Tibial nerve (tissue), 4 donors: ENCODE results near the gene KRT75. TPM values are rescaled to one million over a fixed set of nuclear protein-coding genes. Genes with fewer than 3 reads are reported as not detected.

Source experiments
- DNase-seq, 2 donors: peaks; one replicate each; pipeline ENCODE4 v3.0.0-alpha.2; 2019; ENCODE audit warnings: low spot score in 2 of 2
- H3K27ac ChIP-seq, 4 donors: fragments of 200-600 bp; sonication (generic) in 3 of 4; one replicate each; pipeline ENCODE4 v1.5.1; 2017 to 2019; ENCODE audit warnings: mild to moderate bottlenecking in 1 of 4
- H3K27me3 ChIP-seq, 2 donors: fragments of 200-600 bp; sonication (generic) in 1 of 2; one replicate each; pipeline versions ENCODE4 v1.5.1 to v1.6.0; 2017 to 2019
- H3K36me3 ChIP-seq, 3 donors: fragments of 200-600 bp; sonication (generic); one replicate each; pipeline ENCODE4 v1.5.1; 2018 to 2019
- H3K4me1 ChIP-seq, 4 donors: fragments of 200-600 bp; sonication (generic) in 3 of 4; one replicate each; pipeline ENCODE4 v1.5.1; 2017 to 2019
- H3K4me3 ChIP-seq, 4 donors: fragments of 200-600 bp; sonication (generic) in 3 of 4; one replicate each; pipeline ENCODE4 v1.5.1; 2017 to 2019; ENCODE audit warnings: mild to moderate bottlenecking in 1 of 4, moderate library complexity in 1 of 4
- H3K9me3 ChIP-seq, 4 donors: fragments of 200-600 bp; sonication (generic) in 3 of 4; one replicate each; pipeline ENCODE4 v1.5.1; 2017 to 2019
- CTCF ChIP-seq, 5 experiments: fragments of 200-600 bp in 3 of 5; fragments of 450-650 bp in 2 of 5; sonication (generic) in 3 of 5; IDR thresholded peaks; one replicate each; pipeline ENCODE4 v1.5.1; 2016 to 2019; ENCODE audit warnings: antibody characterized with exemption in 5 of 5, mild to moderate bottlenecking in 3 of 5, moderate library complexity in 2 of 5
- EP300 ChIP-seq, 2 donors: sonication (generic); formaldehyde crosslinking; IDR thresholded peaks; one replicate each; pipeline ENCODE4 v1.6.1; 2017; ENCODE audit warnings: antibody characterized with exemption in 2 of 2, mild to moderate bottlenecking in 1 of 2
- POLR2A ChIP-seq, 2 donors: fragments of 450-650 bp; IDR thresholded peaks; one replicate each; pipeline ENCODE4 v1.6.1; 2017; ENCODE audit warnings: antibody characterized with exemption in 2 of 2, mild to moderate bottlenecking in 2 of 2, moderate library complexity in 2 of 2
- WGBS, 2 donors: methylation state at CpG; one replicate each; pipeline ENCODE4 v1.1.5; 2018; 5-methylcytosine and 5-hydroxymethylcytosine counted together
- total RNA-seq, 4 donors: library from RNA; depleted of rRNA; stranded (reverse); fragments of >200 nt; gene quantifications; one replicate each; pipeline ENCODE4 v1.1.0, GENCODE V29; 2016

The KRT75 gene
- total RNA-seq, 4 donors from 2014 or later: not detected

GRCh38 chr12:52381206-52381605 is 53.0 kb downstream of the KRT75 start:
- no peak for DNase-seq
- WGBS, 2 donors: 86 to 90% methylated on average over 8 of the region's 8 CpGs
- H3K4me3 ChIP-seq: no peak overlapping the region
- H3K36me3 ChIP-seq: no peaks in the 10 kb centered on the region
- no peak overlapping the region for H3K27ac ChIP-seq
- H3K27me3 ChIP-seq: no peaks in the 10 kb centered on the region
- H3K4me1 ChIP-seq: no peaks in the 10 kb centered on the region
- no peak for TF ChIP-seq CTCF (IDR thresholded peaks at IDR 0.05)
- TF ChIP-seq POLR2A (IDR thresholded peaks at IDR 0.05): no peak
- TF ChIP-seq EP300 (IDR thresholded peaks at IDR 0.05): no peak
- no peaks in the 10 kb centered on the region for H3K9me3 ChIP-seq

- no peak for DNase-seq
- WGBS, 2 donors: 52 to 60% methylated on average over 15 of the region's 15 CpGs
- Histone ChIP-seq H3K4me1 (no peaks in the 10 kb centered on the region), H3K9me3 (no peaks in the 10 kb centered on the region), H3K27me3 (no peaks in the 10 kb centered on the region), H3K36me3 (no peaks in the 10 kb centered on the region), H3K4me3 (no peak overlapping the region), H3K27ac (no peak overlapping the region)
- TF ChIP-seq POLR2A (IDR thresholded peaks at IDR 0.05) (no peak), EP300 (IDR thresholded peaks at IDR 0.05) (no peak), CTCF (IDR thresholded peaks at IDR 0.05) (peak in 3 of 5 experiments; percentile 18 to 31 (median 19))
These were observed 53.9 kb downstream of the KRT75 start for GRCh38 chr12:52380271-52380694.

GRCh38 chr12:52379536-52379935 is 54.6 kb downstream of the KRT75 start:
- H3K27ac ChIP-seq: no peak overlapping the region
- DNase-seq: no peak
- H3K36me3 ChIP-seq: no peaks in the 10 kb centered on the region
- no peaks in the 10 kb centered on the region for H3K9me3 ChIP-seq
- no peaks in the 10 kb centered on the region for H3K27me3 ChIP-seq
- TF ChIP-seq CTCF (IDR thresholded peaks at IDR 0.05) (no peak), EP300 (IDR thresholded peaks at IDR 0.05) (no peak), POLR2A (IDR thresholded peaks at IDR 0.05) (no peak)
- H3K4me3 ChIP-seq: no peak overlapping the region
- 91 to 94% methylated on average over 6 of the region's 6 CpGs for WGBS, 2 donors
- H3K4me1 ChIP-seq: no peaks in the 10 kb centered on the region

- H3K27ac ChIP-seq: no peak overlapping the region
- no peaks in the 10 kb centered on the region for H3K9me3 ChIP-seq
- WGBS, 2 donors: 66 to 92% methylated on average over 7 to 13 of the region's 19 CpGs
- TF ChIP-seq CTCF (IDR thresholded peaks at IDR 0.05) (no peak), POLR2A (IDR thresholded peaks at IDR 0.05) (no peak), EP300 (IDR thresholded peaks at IDR 0.05) (no peak)
- no peak overlapping the region for H3K4me3 ChIP-seq
- DNase-seq: no peak
- H3K36me3 ChIP-seq: no peaks in the 10 kb centered on the region
- H3K4me1 ChIP-seq: no peaks in the 10 kb centered on the region
- H3K27me3 ChIP-seq: no peaks in the 10 kb centered on the region
These were observed 56.1 kb downstream of the KRT75 start for GRCh38 chr12:52378091-52378490.

DNA sequence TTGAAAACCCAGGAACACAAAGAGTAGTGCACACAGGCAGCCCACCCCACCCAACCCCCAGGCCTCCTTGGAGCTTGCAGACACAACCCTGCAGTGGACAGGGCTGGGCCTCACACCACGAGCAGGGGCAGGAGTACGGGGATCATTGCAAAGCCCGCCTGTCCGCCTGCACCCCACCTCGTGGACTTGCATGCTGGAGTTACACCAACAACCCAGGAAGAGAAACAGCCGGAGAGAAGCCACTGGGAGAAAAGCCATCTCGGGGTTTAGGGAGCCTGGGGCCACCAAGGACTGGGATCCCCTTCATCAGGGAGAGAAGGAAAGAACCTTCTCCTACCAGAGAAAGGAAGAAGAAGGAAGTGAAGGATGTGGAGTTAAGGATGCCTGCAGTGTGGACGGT is 56.9 kb downstream of the KRT75 start:
- Histone ChIP-seq H3K9me3 (no peaks in the 10 kb centered on the region), H3K4me3 (no peak overlapping the region), H3K36me3 (no peaks in the 10 kb centered on the region), H3K27ac (no peak overlapping the region), H3K4me1 (peaks cover 0 to 7% (median under 1%) of the 10 kb centered on the region in 4 donors), H3K27me3 (no peaks in the 10 kb centered on the region)
- no peak for DNase-seq
- 88 to 90% methylated on average over 8 of the region's 8 CpGs for WGBS, 2 donors
- TF ChIP-seq CTCF (IDR thresholded peaks at IDR 0.05): no peak
- no peak for TF ChIP-seq POLR2A (IDR thresholded peaks at IDR 0.05)
- no peak for TF ChIP-seq EP300 (IDR thresholded peaks at IDR 0.05)

Other genes with a start within 250 kb of the KRT75 start
- not detected for gene KRT80, start 242.4 kb downstream of the KRT75 start, total RNA-seq
- gene KRT7, start 201.1 kb downstream of the KRT75 start, total RNA-seq: 10 to 100 TPM in 1 of 4 donors, 1 to 10 TPM in 3; 2.5 to 33.9 (median 6.3) TPM
- not detected for gene KRT86, start 159.7 kb downstream of the KRT75 start, total RNA-seq
- not detected for gene KRT81, start 142.8 kb downstream of the KRT75 start, total RNA-seq
- not detected for gene KRT83, start 113.0 kb downstream of the KRT75 start, total RNA-seq
- gene KRT85, start 66.9 kb downstream of the KRT75 start, total RNA-seq: not detected
- gene KRT84, start 48.7 kb downstream of the KRT75 start, total RNA-seq: not detected
- not detected for gene KRT82, start 28.0 kb downstream of the KRT75 start, total RNA-seq
- gene KRT6B, start 17.8 kb upstream of the KRT75 start, total RNA-seq: not detected
- gene KRT6C, start 39.4 kb upstream of the KRT75 start, total RNA-seq: not detected
- under 1 TPM in 1 of 4 donors, not detected in 3; 0.30 TPM for gene KRT6A, start 58.9 kb upstream of the KRT75 start, total RNA-seq
- gene KRT5, start 86.0 kb upstream of the KRT75 start, total RNA-seq: 1 to 10 TPM in 1 of 4 donors, under 1 TPM in 1, not detected in 2; 0.22 to 2.7 TPM
- not detected for gene KRT71, start 118.8 kb upstream of the KRT75 start, total RNA-seq
- gene KRT74, start 139.5 kb upstream of the KRT75 start, total RNA-seq: not detected
- gene KRT72, start 167.1 kb upstream of the KRT75 start, total RNA-seq: not detected
- not detected for gene KRT73, start 184.2 kb upstream of the KRT75 start, total RNA-seq
- gene KRT2, start 217.8 kb upstream of the KRT75 start, total RNA-seq: not detected
- gene KRT1, start 246.0 kb upstream of the KRT75 start, total RNA-seq: not detected